Fibroblast of lung (primary cell): ENCODE measurements around the gene GRHL1.

Source experiments
- EZH2 ChIP-seq: IDR thresholded peaks from 2 replicates; pipeline ENCODE4 v1.5.1; 2012; ENCODE audit warnings: low read length, control low read depth, mild to moderate bottlenecking; ENCODE audit errors: missing control alignments
- TF ChIP-seq, protein P1 (sequence below), 2 donors: IDR thresholded peaks in 1 of 2; conservative IDR thresholded peaks in 1 of 2; 1 replicate in 1 of 2; 2 replicates in 1 of 2; pipeline ENCODE4 v1.5.1; 2011 to 2012; ENCODE audit warnings: low read length in 2 of 2, control low read depth in 1 of 2, inconsistent platforms in 1 of 2, low read depth in 1 of 2, mild to moderate bottlenecking in 1 of 2

DNA sequence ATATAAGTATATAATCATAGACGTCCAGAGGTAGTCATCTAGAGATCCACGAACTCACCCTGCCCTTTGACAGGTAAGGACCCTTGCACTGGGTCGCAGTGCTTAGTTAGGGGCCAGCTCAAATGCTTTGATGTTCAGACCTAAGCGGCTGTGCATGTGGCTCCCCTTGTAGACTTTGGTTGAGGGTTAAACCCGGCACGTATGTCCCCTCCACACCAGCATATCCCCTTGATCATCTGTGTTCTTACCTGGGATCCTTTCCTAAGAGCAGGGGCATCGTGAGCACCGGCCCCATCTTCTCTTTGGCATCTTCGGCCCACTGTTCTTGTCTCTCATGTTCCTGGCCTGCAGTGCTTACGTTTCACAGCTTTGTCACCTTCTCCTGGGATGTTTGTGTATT is 31.4 kb downstream of the GRHL1 start:
- TF ChIP-seq, protein P1, sequence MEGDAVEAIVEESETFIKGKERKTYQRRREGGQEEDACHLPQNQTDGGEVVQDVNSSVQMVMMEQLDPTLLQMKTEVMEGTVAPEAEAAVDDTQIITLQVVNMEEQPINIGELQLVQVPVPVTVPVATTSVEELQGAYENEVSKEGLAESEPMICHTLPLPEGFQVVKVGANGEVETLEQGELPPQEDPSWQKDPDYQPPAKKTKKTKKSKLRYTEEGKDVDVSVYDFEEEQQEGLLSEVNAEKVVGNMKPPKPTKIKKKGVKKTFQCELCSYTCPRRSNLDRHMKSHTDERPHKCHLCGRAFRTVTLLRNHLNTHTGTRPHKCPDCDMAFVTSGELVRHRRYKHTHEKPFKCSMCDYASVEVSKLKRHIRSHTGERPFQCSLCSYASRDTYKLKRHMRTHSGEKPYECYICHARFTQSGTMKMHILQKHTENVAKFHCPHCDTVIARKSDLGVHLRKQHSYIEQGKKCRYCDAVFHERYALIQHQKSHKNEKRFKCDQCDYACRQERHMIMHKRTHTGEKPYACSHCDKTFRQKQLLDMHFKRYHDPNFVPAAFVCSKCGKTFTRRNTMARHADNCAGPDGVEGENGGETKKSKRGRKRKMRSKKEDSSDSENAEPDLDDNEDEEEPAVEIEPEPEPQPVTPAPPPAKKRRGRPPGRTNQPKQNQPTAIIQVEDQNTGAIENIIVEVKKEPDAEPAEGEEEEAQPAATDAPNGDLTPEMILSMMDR (conservative IDR thresholded peaks at IDR 0.05 in 1 of 2, IDR thresholded peaks at IDR 0.05 in 1 of 2; ENCODE audit: low read depth in 1 of 2, low read length in 2 of 2), result no peak
- no peak for TF ChIP-seq EZH2
